Measurements from ENCODE around the gene ZNF662. TPM values are rescaled to one million over a fixed set of nuclear protein-coding genes. Genes with fewer than 3 reads are reported as not detected.

Gene ZNF662
- total RNA-seq (2021; fragmentation: NEBNext Ultra II Directional; extraction: Animal tissue kit (Norgen Biotek cat#: 25700)) = 1 to 10 TPM in 2 of 6 experiments, under 1 TPM in 3, not detected in 1; 0.21 to 1.4 (median 0.51) TPM
- long read RNA-seq = 0 reads

- Mint-ChIP-seq H3K9me3 (no peaks in the 10 kb centered on the region; the same call in 1 of the 2 replicates), H3K4me1 (ENCODE audit: low read depth) (peaks cover 3% of the 10 kb centered on the region), H3K36me3 (ENCODE audit: low read depth) (0 out of 2 replicates have a peak, but pooled peaks cover 6% of the 10 kb centered on the region), H3K4me3 (peak within 1 kb of the TSS; percentile 60; the same call in 1 of the 2 replicates), H3K27ac (no peak within 1 kb of the TSS), H3K27me3 (ENCODE audit: insufficient read depth) (peaks cover 40% of the 10 kb centered on the region)
- TF ChIP-seq CTCF (IDR thresholded peaks at IDR 0.05) = no peak
- DNase-seq = no peak
These were observed at the start of gene ZNF662 for GRCh38 chr3:42906070-42906847. TSS of gene ZNF662 (plus strand) at chr3:42906142. CDS start at chr3:42908115, 1,973 bp downstream.

GRCh38 chr3:42856544-42856943 is 49.4 kb upstream of the ZNF662 start:
- Mint-ChIP-seq H3K9me3 (no peaks in the 10 kb centered on the region; the same call in 1 of the 2 replicates), H3K4me3 (no peak overlapping the region)
- no peak for DNase-seq

GRCh38 chr3:42864321-42864950 is 41.5 kb upstream of the ZNF662 start:
- Mint-ChIP-seq H3K9me3 (no peaks in the 10 kb centered on the region; the same call in 1 of the 2 replicates), H3K4me3 (no peak overlapping the region), H3K27me3 (ENCODE audit: insufficient read depth) (peaks cover 30% of the 10 kb centered on the region), H3K36me3 (ENCODE audit: low read depth) (no peaks in the 10 kb centered on the region), H3K27ac (no peak overlapping the region), H3K4me1 (ENCODE audit: low read depth) (no peaks in the 10 kb centered on the region)
- TF ChIP-seq CTCF (IDR thresholded peaks at IDR 0.05) = no peak
- no peak for DNase-seq

More at GRCh38 chr3:42856544-42856943, 49.4 kb upstream of the ZNF662 start:
- Mint-ChIP-seq H3K36me3 (ENCODE audit: low read depth) (no peaks in the 10 kb centered on the region), H3K4me1 (ENCODE audit: low read depth) (no peaks in the 10 kb centered on the region), H3K27ac (no peak overlapping the region), H3K27me3 (ENCODE audit: insufficient read depth) (peaks cover 37% of the 10 kb centered on the region)
- TF ChIP-seq CTCF (IDR thresholded peaks at IDR 0.05) = no peak

- Mint-ChIP-seq H3K9me3 (no peaks in the 10 kb centered on the region; the same call in 1 of the 2 replicates), H3K4me3 (no peak overlapping the region), H3K4me1 (ENCODE audit: low read depth) (no peaks in the 10 kb centered on the region), H3K27me3 (ENCODE audit: insufficient read depth) (peaks cover 27% of the 10 kb centered on the region), H3K36me3 (ENCODE audit: low read depth) (no peaks in the 10 kb centered on the region), H3K27ac (no peak overlapping the region)
- TF ChIP-seq CTCF (IDR thresholded peaks at IDR 0.05) = no peak
- DNase-seq = no peak
These were observed 40.7 kb upstream of the ZNF662 start for GRCh38 chr3:42865256-42865655.

GRCh38 chr3:42867138-42867537 is 38.8 kb upstream of the ZNF662 start:
- peaks cover 19% of the 10 kb centered on the region for H3K27me3 Mint-ChIP-seq (ENCODE audit: insufficient read depth)
- no peaks in the 10 kb centered on the region for H3K4me1 Mint-ChIP-seq (ENCODE audit: low read depth)
- no peak overlapping the region for H3K4me3 Mint-ChIP-seq
- no peak overlapping the region for H3K27ac Mint-ChIP-seq
- no peaks in the 10 kb centered on the region; the same call in 1 of the 2 replicates for H3K9me3 Mint-ChIP-seq
- no peaks in the 10 kb centered on the region for H3K36me3 Mint-ChIP-seq (ENCODE audit: low read depth)
- no peak for DNase-seq
- no peak for TF ChIP-seq CTCF (IDR thresholded peaks at IDR 0.05)
